Measurements from ENCODE around the gene MAP1S. TPM values are rescaled to one million over a fixed set of nuclear protein-coding genes. Genes with fewer than 3 reads are reported as not detected.

The MAP1S gene
- total RNA-seq, 1 donor, result 15.1 TPM

GRCh38 chr19:17716309-17716929, 2.9 kb upstream of the MAP1S start:
- no peak for DNase-seq (ENCODE audit: low read depth)
- H3K4me3 ChIP-seq (ENCODE audit: low read depth, low read length), result no peak overlapping the region
- TF ChIP-seq CTCF (IDR thresholded peaks at IDR 0.05; ENCODE audit: insufficient read depth, low read depth, low read length), result peak; percentile 6

- DNase-seq (ENCODE audit: low read depth), result no peak
- TF ChIP-seq CTCF (IDR thresholded peaks at IDR 0.05; ENCODE audit: insufficient read depth, low read depth, low read length), result no peak
- no peak overlapping the region for H3K4me3 ChIP-seq (ENCODE audit: low read depth, low read length)
Observed at GRCh38 chr19:17718550-17718946, 732 bp upstream of the MAP1S start.

- H3K4me3 ChIP-seq (ENCODE audit: low read depth, low read length), result peak overlapping the region; percentile 90
- no peak for TF ChIP-seq CTCF (IDR thresholded peaks at IDR 0.05; ENCODE audit: insufficient read depth, low read depth, low read length)
- DNase-seq (ENCODE audit: low read depth), result no peak
Observed at GRCh38 chr19:17719730-17720400, 585 bp downstream of the MAP1S start.

- no peak for TF ChIP-seq CTCF (IDR thresholded peaks at IDR 0.05; ENCODE audit: insufficient read depth, low read depth, low read length)
- H3K4me3 ChIP-seq (ENCODE audit: low read depth, low read length), result peak overlapping the region; percentile 90
- DNase-seq (ENCODE audit: low read depth), result no peak
Observed at GRCh38 chr19:17720440-17720839, 1.2 kb downstream of the MAP1S start.

- no peak overlapping the region for H3K4me3 ChIP-seq (ENCODE audit: low read depth, low read length)
- TF ChIP-seq CTCF (IDR thresholded peaks at IDR 0.05; ENCODE audit: insufficient read depth, low read depth, low read length), result no peak
- no peak for DNase-seq (ENCODE audit: low read depth)
Observed at GRCh38 chr19:17721111-17721628, 1.9 kb downstream of the MAP1S start.

GRCh38 chr19:17721821-17722220, 2.5 kb downstream of the MAP1S start:
- no peak for DNase-seq (ENCODE audit: low read depth)
- no peak overlapping the region for H3K4me3 ChIP-seq (ENCODE audit: low read depth, low read length)
- no peak for TF ChIP-seq CTCF (IDR thresholded peaks at IDR 0.05; ENCODE audit: insufficient read depth, low read depth, low read length)
